Glutamatergic neuron (in vitro differentiated cells): Measurements from ENCODE around the gene SGCD. TPM values are rescaled to one million over a fixed set of nuclear protein-coding genes. Genes with fewer than 3 reads are reported as not detected.

Experiments used
- DNase-seq: peaks from one replicate; pipeline ENCODE4 v3.0.0; 2022
- H3K27ac Mint-ChIP-seq: one replicate; pipeline ENCODE4 v1.8.0; 2020; ENCODE audit warnings: mild to moderate bottlenecking, mixed read lengths, inconsistent platforms; ENCODE audit not compliant: unreplicated experiment
- H3K27me3 Mint-ChIP-seq: one replicate; pipeline ENCODE4 v1.8.0; 2020; ENCODE audit warnings: mild to moderate bottlenecking, moderate library complexity, mixed read lengths, inconsistent platforms; ENCODE audit not compliant: unreplicated experiment
- H3K36me3 Mint-ChIP-seq: one replicate; pipeline ENCODE4 v1.8.0; 2020; ENCODE audit warnings: mild to moderate bottlenecking, mixed read lengths, inconsistent platforms; ENCODE audit not compliant: unreplicated experiment
- H3K4me1 Mint-ChIP-seq: one replicate; pipeline ENCODE4 v1.8.0; 2020; ENCODE audit warnings: mild to moderate bottlenecking, low read depth, mixed read lengths, inconsistent platforms; ENCODE audit not compliant: unreplicated experiment
- H3K4me3 Mint-ChIP-seq: one replicate; pipeline ENCODE4 v1.8.0; 2020; ENCODE audit warnings: mild to moderate bottlenecking, mixed read lengths, inconsistent platforms; ENCODE audit not compliant: unreplicated experiment
- H3K9me3 Mint-ChIP-seq: one replicate; pipeline ENCODE4 v1.8.0; 2020; ENCODE audit warnings: mild to moderate bottlenecking, moderate library complexity, mixed read lengths, inconsistent platforms; ENCODE audit not compliant: unreplicated experiment
- CTCF ChIP-seq: fragments of 200-600 bp; sonication (generic); IDR thresholded peaks from one replicate; pipeline ENCODE4 v1.5.0; 2021; ENCODE audit not compliant: partially characterized antibody, unreplicated experiment
- long read RNA-seq: library from polyadenylated mRNA; unstranded; transcript quantifications from one replicate; pipeline ENCODE4 v2.0.0, GENCODE V29; 2020; ENCODE audit not compliant: unreplicated experiment
- total RNA-seq: library from RNA; stranded (reverse); fragmentation: NEBNext Ultra II Directional; extraction: Animal tissue kit (Norgen Biotek cat#: 25700); gene quantifications from one replicate; pipeline ENCODE4 v1.2.1, GENCODE V29; 2021; ENCODE audit not compliant: unreplicated experiment

The SGCD gene
- total RNA-seq = 0.20 TPM
- long read RNA-seq, partial matches to known transcripts = 0 of 2 reads
- long read RNA-seq, other reads (novel, unspliced or antisense) = 2 of 2 reads

- no peak within 1 kb of the TSS for H3K27ac Mint-ChIP-seq
- H3K4me1 Mint-ChIP-seq = peaks cover 13% of the 10 kb centered on the region
- H3K36me3 Mint-ChIP-seq = no peaks in the 10 kb centered on the region
- H3K27me3 Mint-ChIP-seq = no peaks in the 10 kb centered on the region
- H3K4me3 Mint-ChIP-seq = no peak within 1 kb of the TSS
- no peaks in the 10 kb centered on the region for H3K9me3 Mint-ChIP-seq
- DNase-seq = peak; percentile 20
- no peak for TF ChIP-seq CTCF
Measured at GRCh38 chr5:156326718-156327259, at the start of gene SGCD. TSS of gene SGCD (plus strand) at chr5:156327164.

- Mint-ChIP-seq H3K27ac (no peak overlapping the region), H3K27me3 (peaks cover 2% of the 10 kb centered on the region), H3K36me3 (no peaks in the 10 kb centered on the region), H3K9me3 (no peaks in the 10 kb centered on the region), H3K4me3 (no peak overlapping the region), H3K4me1 (no peaks in the 10 kb centered on the region)
- no peak for TF ChIP-seq CTCF
- no peak for DNase-seq
Measured at GRCh38 chr5:156277290-156277689, 49.7 kb upstream of the SGCD start.

- peaks cover 5% of the 10 kb centered on the region for H3K9me3 Mint-ChIP-seq
Measured at GRCh38 chr5:156295431-156295830, 31.5 kb upstream of the SGCD start.

GRCh38 chr5:156310115-156310514, 16.8 kb upstream of the SGCD start:
- no peak for DNase-seq
- Mint-ChIP-seq H3K4me1 (no peaks in the 10 kb centered on the region), H3K9me3 (peaks cover 3% of the 10 kb centered on the region), H3K36me3 (peaks cover 19% of the 10 kb centered on the region), H3K27ac (no peak overlapping the region), H3K27me3 (no peaks in the 10 kb centered on the region), H3K4me3 (no peak overlapping the region)
- TF ChIP-seq CTCF = no peak

More at GRCh38 chr5:156295431-156295830, 31.5 kb upstream of the SGCD start:
- Mint-ChIP-seq H3K27me3 (no peaks in the 10 kb centered on the region), H3K4me3 (peak overlapping the region; percentile 72), H3K36me3 (no peaks in the 10 kb centered on the region), H3K4me1 (peaks cover 19% of the 10 kb centered on the region), H3K27ac (peak overlapping the region; percentile 93)
- no peak for DNase-seq
- no peak for TF ChIP-seq CTCF

- no peak for TF ChIP-seq CTCF
Measured at GRCh38 chr5:156312897-156313694, 13.9 kb upstream of the SGCD start.

More at GRCh38 chr5:156312897-156313694, 13.9 kb upstream of the SGCD start:
- no peaks in the 10 kb centered on the region for H3K4me1 Mint-ChIP-seq
- no peak overlapping the region for H3K27ac Mint-ChIP-seq
- H3K27me3 Mint-ChIP-seq = no peaks in the 10 kb centered on the region
- peaks cover 1% of the 10 kb centered on the region for H3K36me3 Mint-ChIP-seq
- no peak for DNase-seq
- H3K4me3 Mint-ChIP-seq = no peak overlapping the region
- H3K9me3 Mint-ChIP-seq = no peaks in the 10 kb centered on the region
